MM.1S (cell line): ENCODE measurements around the gene CALY.

Source experiments
- CTCF ChIP-seq: fragments of 300-600 bp; sonication (generic); IDR thresholded peaks from 2 replicates; pipeline ENCODE4 v1.5.1; 2016; ENCODE audit warnings: antibody characterized with exemption, low read length, mixed read lengths
- EZH2phosphoT487 ChIP-seq: fragments of 300-600 bp; sonication (generic); IDR thresholded peaks from 2 replicates; pipeline ENCODE4 v1.6.1; 2018; ENCODE audit warnings: antibody characterized with exemption, low read length

GRCh38 chr10:133336577-133337369, at the start of gene CALY:
- TF ChIP-seq CTCF (no peak), EZH2phosphoT487 (no peak)
